Gastroesophageal sphincter (tissue), 4 donors: ENCODE measurements around the gene NPIPA1. TPM values are rescaled to one million over a fixed set of nuclear protein-coding genes. Genes with fewer than 3 reads are reported as not detected.
A peak's percentile ranks its signal among the peaks of the same experiment; 100 is the strongest.

Experiments used
- ATAC-seq: fragments of 150-250 bp; one replicate; pipeline ENCODE4 v1.9.1; 2016; ENCODE audit warnings: mild to moderate bottlenecking, moderate library complexity
- H3K27ac ChIP-seq, 4 donors: fragments of 200-600 bp; sonication (generic) in 3 of 4; 1 replicate in 3 of 4; 2 replicates in 1 of 4; pipeline ENCODE4 v1.5.1; 2016 to 2019
- H3K27me3 ChIP-seq: fragments of 200-600 bp; sonication (generic); one replicate; pipeline ENCODE4 v1.5.1; 2019
- H3K36me3 ChIP-seq, 2 donors: fragments of 200-600 bp; sonication (generic); one replicate each; pipeline ENCODE4 v1.5.1; 2019; ENCODE audit warnings: control low read depth in 1 of 2
- H3K4me1 ChIP-seq, 3 donors: fragments of 200-600 bp; sonication (generic); 1 replicate in 2 of 3; 2 replicates in 1 of 3; pipeline ENCODE4 v1.5.1; 2016 to 2019; ENCODE audit warnings: control low read depth in 2 of 3
- H3K4me3 ChIP-seq, 2 donors: fragments of 200-600 bp; sonication (generic); one replicate each; pipeline ENCODE4 v1.5.1; 2019; ENCODE audit warnings: mild to moderate bottlenecking in 1 of 2, moderate library complexity in 1 of 2
- H3K9me3 ChIP-seq, 3 donors: fragments of 200-600 bp; sonication (generic); one replicate each; pipeline ENCODE4 v1.5.1; 2017 to 2019; ENCODE audit warnings: control low read depth in 2 of 3
- CTCF ChIP-seq, 4 experiments: fragments of 200-600 bp in 2 of 4; fragments of 450-650 bp in 2 of 4; sonication (generic) in 1 of 4; IDR thresholded peaks; one replicate each; pipeline ENCODE4 v1.5.1; 2017 to 2019; ENCODE audit warnings: antibody characterized with exemption in 4 of 4, mild to moderate bottlenecking in 2 of 4, moderate library complexity in 2 of 4
- EP300 ChIP-seq: sonication (generic); formaldehyde crosslinking; IDR thresholded peaks from one replicate; pipeline ENCODE4 v1.6.1; 2017; ENCODE audit warnings: antibody characterized with exemption, mild to moderate bottlenecking
- POLR2A ChIP-seq, 2 donors: fragments of 450-650 bp; IDR thresholded peaks; one replicate each; pipeline ENCODE4 v1.6.1; 2017; ENCODE audit warnings: antibody characterized with exemption in 2 of 2, mild to moderate bottlenecking in 2 of 2, moderate library complexity in 1 of 2
- POLR2AphosphoS5 ChIP-seq: sonication (generic); formaldehyde crosslinking; IDR thresholded peaks from one replicate; pipeline ENCODE4 v1.6.1; 2017; ENCODE audit warnings: antibody characterized with exemption
- WGBS, 2 donors: methylation state at CpG; one replicate each; pipeline ENCODE4 v1.1.5; 2018; ENCODE audit warnings: low coverage in 1 of 2; 5-methylcytosine and 5-hydroxymethylcytosine counted together
- total RNA-seq, 4 donors: library from RNA; depleted of rRNA; stranded (reverse); fragments of >200 nt; gene quantifications; one replicate each; pipeline ENCODE4 v1.1.0, GENCODE V29; 2016

Gene NPIPA1
- total RNA-seq, 4 donors from 2014 or later = 54.0 to 103 (median 93.4) TPM

GRCh38 chr16:14955546-14956231 lies 18.4 kb downstream of the NPIPA1 start:
- no peaks in the 10 kb centered on the region for H3K9me3 ChIP-seq
- no peak overlapping the region for H3K27ac ChIP-seq
- no peaks in the 10 kb centered on the region for H3K4me1 ChIP-seq
- no peak overlapping the region for H3K4me3 ChIP-seq
- ATAC-seq = peak; percentile 46
- TF ChIP-seq CTCF (IDR thresholded peaks at IDR 0.05) (no peak), EP300 (no peak), POLR2AphosphoS5 (no peak), POLR2A (IDR thresholded peaks at IDR 0.05) (no peak)
- WGBS, 2 donors = 75 to 93% methylated on average over 12 to 16 of the region's 16 CpGs
- H3K27me3 ChIP-seq = no peaks in the 10 kb centered on the region
- H3K36me3 ChIP-seq = no peaks in the 10 kb centered on the region

- Histone ChIP-seq H3K27me3 (no peaks in the 10 kb centered on the region), H3K9me3 (no peaks in the 10 kb centered on the region), H3K27ac (no peak overlapping the region), H3K36me3 (no peaks in the 10 kb centered on the region), H3K4me3 (no peak overlapping the region), H3K4me1 (no peaks in the 10 kb centered on the region)
- no peak for ATAC-seq
- 91 to 95% methylated on average over 8 to 22 of the region's 28 CpGs for WGBS, 2 donors
- TF ChIP-seq POLR2A (IDR thresholded peaks at IDR 0.05) = no peak
- no peak for TF ChIP-seq POLR2AphosphoS5
- no peak for TF ChIP-seq CTCF (IDR thresholded peaks at IDR 0.05)
- no peak for TF ChIP-seq EP300
These were observed 20.5 kb downstream of the NPIPA1 start for GRCh38 chr16:14957576-14958322.

- H3K27ac ChIP-seq = no peak overlapping the region
- no peaks in the 10 kb centered on the region for H3K4me1 ChIP-seq
- 87 to 88% methylated on average over 4 of the region's 4 CpGs for WGBS, 2 donors
- H3K36me3 ChIP-seq = no peaks in the 10 kb centered on the region
- TF ChIP-seq CTCF (IDR thresholded peaks at IDR 0.05) = no peak
- H3K4me3 ChIP-seq = no peak overlapping the region
- peaks cover 0 to 1% (median 0%) of the 10 kb centered on the region in 3 donors for H3K9me3 ChIP-seq
- H3K27me3 ChIP-seq = no peaks in the 10 kb centered on the region
- no peak for ATAC-seq
These were observed 21.0 kb downstream of the NPIPA1 start for GRCh38 chr16:14958323-14958600.

GRCh38 chr16:14958970-14959369 lies 21.7 kb downstream of the NPIPA1 start:
- no peak overlapping the region for H3K4me3 ChIP-seq
- H3K4me1 ChIP-seq = no peaks in the 10 kb centered on the region
- no peak for ATAC-seq
- H3K27ac ChIP-seq = no peak overlapping the region
- 75% methylated on average over 7 of the region's 7 CpGs for WGBS, 2 donors
- no peaks in the 10 kb centered on the region for H3K36me3 ChIP-seq
- H3K9me3 ChIP-seq = peaks cover 0 to 7% (median 0%) of the 10 kb centered on the region in 3 donors
- H3K27me3 ChIP-seq = no peaks in the 10 kb centered on the region
- no peak for TF ChIP-seq POLR2AphosphoS5
- no peak for TF ChIP-seq CTCF (IDR thresholded peaks at IDR 0.05)
- no peak for TF ChIP-seq EP300
- TF ChIP-seq POLR2A (IDR thresholded peaks at IDR 0.05) = no peak
